Measurements from ENCODE around the gene SPP1.

DNA sequence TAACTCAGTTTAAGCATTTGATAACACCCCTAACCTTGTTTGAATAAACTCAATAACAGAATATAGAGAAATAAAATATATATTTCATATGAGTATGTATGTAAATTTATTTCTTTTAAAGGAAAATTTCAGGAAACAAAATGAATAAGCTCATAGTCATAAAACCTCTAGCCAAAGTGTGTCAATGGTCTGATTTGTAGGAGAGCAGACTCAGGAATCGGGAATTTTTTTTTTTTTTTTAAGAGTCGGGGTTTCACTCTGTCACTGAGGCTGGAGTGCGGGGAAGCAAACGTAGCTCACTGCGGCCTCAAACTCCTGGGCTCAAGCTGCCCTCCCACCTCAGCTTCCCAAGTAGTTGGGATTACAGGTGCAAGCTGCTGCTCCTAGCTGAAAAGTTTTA, 34.4 kb downstream of the SPP1 start:
- TF ChIP-seq ZNF600 (tag by site-specific recombination; IDR thresholded peaks at IDR 0.05) (no peak), ZBTB7A (tag by site-specific recombination; IDR thresholded peaks at IDR 0.05; ENCODE audit: low read depth) (no peak), ZNF561 (tag by site-specific recombination; IDR thresholded peaks at IDR 0.05; ENCODE audit: borderline replicate concordance) (no peak), ZNF768 (tag by site-specific recombination; IDR thresholded peaks at IDR 0.05) (no peak), ZNF266 (tag by site-specific recombination; IDR thresholded peaks at IDR 0.05; ENCODE audit: low read depth) (no peak), REST (tag by site-specific recombination; IDR thresholded peaks at IDR 0.05) (no peak), ZNF596 (tag by site-specific recombination; IDR thresholded peaks at IDR 0.05) (no peak), ZNF585B (tag by site-specific recombination; IDR thresholded peaks at IDR 0.05) (no peak)
- TF ChIP-seq, protein P1, sequence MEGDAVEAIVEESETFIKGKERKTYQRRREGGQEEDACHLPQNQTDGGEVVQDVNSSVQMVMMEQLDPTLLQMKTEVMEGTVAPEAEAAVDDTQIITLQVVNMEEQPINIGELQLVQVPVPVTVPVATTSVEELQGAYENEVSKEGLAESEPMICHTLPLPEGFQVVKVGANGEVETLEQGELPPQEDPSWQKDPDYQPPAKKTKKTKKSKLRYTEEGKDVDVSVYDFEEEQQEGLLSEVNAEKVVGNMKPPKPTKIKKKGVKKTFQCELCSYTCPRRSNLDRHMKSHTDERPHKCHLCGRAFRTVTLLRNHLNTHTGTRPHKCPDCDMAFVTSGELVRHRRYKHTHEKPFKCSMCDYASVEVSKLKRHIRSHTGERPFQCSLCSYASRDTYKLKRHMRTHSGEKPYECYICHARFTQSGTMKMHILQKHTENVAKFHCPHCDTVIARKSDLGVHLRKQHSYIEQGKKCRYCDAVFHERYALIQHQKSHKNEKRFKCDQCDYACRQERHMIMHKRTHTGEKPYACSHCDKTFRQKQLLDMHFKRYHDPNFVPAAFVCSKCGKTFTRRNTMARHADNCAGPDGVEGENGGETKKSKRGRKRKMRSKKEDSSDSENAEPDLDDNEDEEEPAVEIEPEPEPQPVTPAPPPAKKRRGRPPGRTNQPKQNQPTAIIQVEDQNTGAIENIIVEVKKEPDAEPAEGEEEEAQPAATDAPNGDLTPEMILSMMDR (tag by site-specific recombination; IDR thresholded peaks at IDR 0.05) = no peak
